Vagina (tissue), 2 donors: ENCODE measurements around the gene TGFBR3L.

Experiments
- CTCF ChIP-seq, 3 experiments: fragments of 450-650 bp in 2 of 3; fragments of 200-600 bp in 1 of 3; sonication (generic) in 1 of 3; IDR thresholded peaks; one replicate each; pipeline ENCODE4 v1.5.1; 2017 to 2019; ENCODE audit warnings: antibody characterized with exemption in 3 of 3, mild to moderate bottlenecking in 2 of 3, moderate library complexity in 2 of 3
- POLR2A ChIP-seq, 2 donors: fragments of 450-650 bp; IDR thresholded peaks; one replicate each; pipeline ENCODE4 v1.6.1; 2017; ENCODE audit warnings: antibody characterized with exemption in 2 of 2, mild to moderate bottlenecking in 2 of 2, moderate library complexity in 2 of 2

DNA sequence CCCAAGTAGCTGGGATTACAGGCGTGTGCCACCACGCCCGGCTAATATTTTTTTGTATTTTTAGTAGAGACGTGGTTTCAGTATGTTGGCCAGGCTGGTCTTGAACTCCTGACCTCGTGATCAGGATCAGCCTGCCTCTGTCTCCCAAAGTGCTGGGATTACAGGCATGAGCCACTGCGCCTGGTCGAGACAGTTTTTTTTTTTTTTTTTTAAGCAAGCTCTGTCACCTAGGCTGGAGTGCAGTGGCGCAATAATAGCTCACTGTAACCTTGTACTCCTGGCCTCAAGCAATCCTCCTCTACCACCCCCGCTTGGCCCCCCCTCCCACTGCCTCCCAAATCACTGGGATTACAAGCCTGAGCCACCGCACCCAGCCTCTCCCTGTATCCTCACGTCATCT is 17.3 kb upstream of the TGFBR3L start:
- TF ChIP-seq CTCF (IDR thresholded peaks at IDR 0.05), result no peak
- TF ChIP-seq POLR2A (IDR thresholded peaks at IDR 0.05), result no peak
